HG03442 (cell line): ENCODE data around the gene SLC45A1.

Experiments used
- ATAC-seq: cut with Tn5 transposase; IDR thresholded peaks from one replicate; pipeline ENCODE4 v1.9.1; 2021; ENCODE audit warnings: mild to moderate bottlenecking, moderate library complexity; ENCODE audit not compliant: unreplicated experiment

The SLC45A1 gene

DNA sequence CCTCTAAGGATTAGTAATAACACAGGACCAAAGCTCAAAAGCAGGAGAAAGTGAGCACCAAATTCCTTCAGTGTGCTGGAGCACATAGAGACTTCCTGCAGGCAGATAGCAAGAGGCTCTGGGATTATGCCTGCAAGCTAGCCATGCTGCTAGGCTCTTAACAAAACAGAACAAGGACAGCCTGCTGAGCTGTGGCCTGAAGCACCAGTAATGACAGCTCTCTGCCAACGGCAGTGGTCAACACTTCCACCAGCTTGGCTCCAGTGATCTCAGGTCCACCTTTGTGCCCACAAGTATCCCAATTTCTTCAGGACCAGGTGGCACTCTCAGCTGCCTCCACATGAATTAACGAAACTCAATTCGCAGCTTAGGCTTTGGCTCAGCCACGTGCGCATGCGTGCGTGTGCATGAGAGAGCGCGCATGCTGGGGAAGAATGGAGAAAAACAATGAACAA, 64.2 kb downstream of the SLC45A1 start:
- ATAC-seq: no peak

DNA sequence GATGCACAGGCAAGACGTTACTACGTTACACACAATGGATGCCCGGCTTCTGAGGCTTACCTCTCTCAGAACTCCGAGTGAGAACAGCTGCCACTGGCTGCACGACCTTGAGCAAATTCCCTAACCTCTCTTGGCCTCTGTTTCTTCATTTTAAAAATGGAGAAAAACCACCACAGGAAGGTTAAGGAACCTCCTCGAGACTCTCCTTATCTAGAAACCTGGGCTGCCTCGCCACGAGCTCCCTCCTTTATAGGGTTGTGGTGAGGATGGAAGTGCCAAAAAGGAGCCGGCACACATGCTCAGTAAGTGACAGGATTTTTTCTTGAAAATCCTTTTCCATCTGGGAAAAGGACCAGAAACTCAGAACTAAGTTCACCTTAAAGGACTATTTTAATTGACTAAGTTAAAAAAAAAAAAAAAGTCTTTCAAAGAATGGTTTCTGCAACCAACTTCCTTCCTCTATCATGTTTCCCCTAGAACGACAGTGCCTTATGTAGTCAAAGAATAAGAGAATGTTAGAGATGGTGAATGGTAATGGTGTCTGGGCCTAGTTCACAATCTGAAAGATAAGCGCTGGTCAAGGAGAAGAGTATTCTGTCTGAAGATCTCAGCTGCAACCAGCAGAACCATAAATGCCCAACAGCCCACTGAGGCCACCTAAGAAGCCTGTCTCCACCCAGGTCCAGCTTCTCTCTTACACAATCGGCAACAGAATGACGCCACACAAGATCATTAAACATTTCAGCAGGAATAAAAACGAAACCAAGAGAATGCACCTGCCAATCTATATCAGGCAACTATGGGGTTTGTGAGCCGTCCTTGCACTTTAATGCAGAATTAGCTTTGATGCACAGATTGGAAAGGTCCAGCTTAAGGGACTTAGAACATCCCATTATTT, 64.9 kb downstream of the SLC45A1 start:
- no peak for ATAC-seq

DNA sequence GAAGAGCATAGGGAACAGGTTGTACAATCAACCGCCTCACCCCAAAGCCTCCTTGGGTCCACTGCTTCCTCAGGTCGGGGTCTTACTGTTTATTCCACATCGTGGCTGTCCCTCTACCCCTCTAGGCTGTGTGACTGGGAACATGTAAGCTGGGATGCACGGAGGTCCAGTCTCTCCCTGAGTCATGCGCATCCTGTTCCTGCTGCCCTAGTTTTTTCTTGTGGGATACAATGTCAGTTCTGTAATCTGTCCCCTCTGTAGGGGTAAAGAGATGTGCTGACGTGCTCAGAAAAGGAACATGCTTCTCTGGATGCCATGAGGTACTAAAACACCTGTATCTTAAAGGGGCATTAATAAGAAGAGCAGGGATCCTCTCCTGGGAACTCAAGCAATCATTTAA, 66.2 kb downstream of the SLC45A1 start:
- ATAC-seq: no peak

DNA sequence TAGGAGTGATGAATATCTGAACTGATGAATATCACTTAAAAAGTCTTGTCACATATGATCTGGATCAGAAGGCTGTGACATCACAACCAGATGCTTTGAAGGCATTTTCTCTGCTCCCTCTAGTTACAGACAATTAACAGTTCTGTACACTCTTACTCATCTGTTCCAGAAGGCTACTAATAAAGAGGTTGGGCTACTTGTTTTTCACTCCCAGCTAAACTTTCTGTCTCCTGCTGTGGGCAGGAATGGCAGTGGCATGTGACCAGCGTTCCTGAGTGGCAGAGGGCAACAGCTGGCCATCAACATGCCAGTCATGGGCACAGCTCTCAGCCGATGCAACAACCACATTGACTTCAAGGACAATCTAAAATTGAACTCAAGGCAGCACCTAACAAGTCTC, 66.7 kb downstream of the SLC45A1 start:
- ATAC-seq: no peak

DNA sequence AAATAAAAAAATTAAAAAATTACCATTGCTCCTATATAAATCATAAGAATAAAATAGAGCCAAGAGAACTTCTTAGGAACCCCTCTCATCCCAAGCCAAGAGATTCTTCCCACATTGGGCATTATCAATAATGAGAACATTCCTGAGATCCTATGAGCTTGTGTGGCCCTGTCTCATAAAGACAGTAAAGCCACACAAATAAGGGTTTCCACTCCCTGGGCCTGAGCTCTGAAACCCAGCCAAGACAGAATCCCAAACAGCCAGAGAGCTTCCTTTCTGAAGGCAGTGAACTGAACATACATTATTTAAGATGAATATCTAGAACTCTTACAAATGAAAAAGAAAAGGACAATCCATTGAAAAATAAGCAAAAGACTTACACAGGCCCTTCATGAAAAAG, 68.3 kb downstream of the SLC45A1 start:
- ATAC-seq: no peak

DNA sequence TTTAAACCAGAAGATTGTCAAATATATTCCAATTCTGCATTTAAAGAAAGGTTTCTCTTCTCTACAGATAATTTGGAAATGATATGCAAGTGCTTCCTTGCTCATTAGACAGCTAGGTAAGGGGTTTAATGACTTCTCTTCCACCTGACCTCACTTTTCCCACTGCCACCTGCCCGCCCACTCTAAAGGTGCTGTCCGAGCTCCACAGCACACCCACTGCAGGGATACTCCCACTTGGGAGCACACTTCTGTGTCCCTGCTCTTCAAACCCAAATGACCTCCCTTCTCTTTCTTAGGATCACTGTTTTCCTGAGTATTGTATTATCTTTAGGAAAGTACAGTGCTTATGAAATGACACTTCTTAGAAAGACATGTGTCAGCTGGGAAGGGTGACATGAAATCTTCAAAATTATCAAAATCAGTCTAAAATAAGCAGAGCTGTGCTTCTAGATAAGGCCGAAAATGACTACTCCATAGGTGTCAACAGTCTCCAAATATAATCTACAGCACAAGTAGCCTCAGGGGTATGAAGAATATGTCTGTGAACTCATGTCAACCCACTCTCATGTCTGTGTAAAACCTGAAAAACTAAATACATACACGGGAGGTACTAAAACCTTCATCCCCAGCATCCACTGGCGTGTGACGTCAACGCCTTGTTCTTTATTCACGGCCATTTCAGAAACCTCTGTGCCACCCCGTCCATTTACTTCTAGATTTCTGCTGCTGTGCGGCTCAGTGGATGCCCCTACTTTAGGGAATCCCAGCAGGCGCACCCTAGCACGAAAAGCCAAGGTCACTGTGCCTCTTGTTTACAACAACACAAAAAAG, 71.0 kb downstream of the SLC45A1 start:
- no peak for ATAC-seq

DNA sequence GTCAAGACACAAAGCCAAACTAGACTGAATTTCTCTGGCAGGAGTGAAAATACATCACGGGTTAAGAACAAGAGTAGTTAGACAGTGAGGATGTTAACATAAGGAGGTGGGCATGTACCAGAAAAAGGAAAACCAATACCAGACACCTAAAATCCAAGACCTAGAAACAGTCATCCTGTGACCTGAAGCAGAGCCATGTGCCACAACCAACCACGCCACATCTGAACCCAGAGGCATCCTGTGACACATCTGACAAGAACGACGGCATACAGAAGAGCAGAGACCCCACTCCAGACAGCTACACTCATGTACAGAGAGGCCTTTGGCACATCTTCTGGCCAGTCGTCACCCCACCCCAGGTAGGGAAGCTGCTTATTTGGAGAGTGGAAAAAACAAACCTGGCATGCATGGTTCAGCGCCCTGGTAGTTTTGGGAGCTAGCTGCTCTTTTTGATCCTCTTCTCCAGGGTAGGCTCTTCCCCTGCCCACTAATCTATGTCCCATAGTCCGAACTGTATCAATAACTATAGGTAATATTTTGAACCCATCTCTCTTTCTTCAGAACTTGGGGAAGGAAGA, 72.1 kb downstream of the SLC45A1 start:
- ATAC-seq: no peak

DNA sequence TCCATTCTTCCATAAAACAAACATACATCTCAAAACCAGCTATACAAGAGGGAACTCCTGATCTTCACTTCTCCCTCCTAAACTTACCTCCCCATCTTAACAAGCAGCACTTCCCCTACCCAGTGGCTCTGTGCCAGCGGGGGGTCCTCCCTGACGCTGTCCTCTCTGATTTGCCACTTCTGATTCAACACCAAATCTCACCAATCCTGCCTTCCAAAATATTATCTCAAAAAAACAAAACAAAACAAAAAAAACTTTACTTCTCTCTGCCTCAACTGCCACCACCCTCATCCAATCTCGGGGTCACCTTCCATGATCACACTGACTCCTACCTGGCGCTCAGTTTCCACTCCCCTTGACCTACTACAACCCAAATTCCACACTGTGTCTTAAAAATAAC, 72.8 kb downstream of the SLC45A1 start:
- no peak for ATAC-seq

DNA sequence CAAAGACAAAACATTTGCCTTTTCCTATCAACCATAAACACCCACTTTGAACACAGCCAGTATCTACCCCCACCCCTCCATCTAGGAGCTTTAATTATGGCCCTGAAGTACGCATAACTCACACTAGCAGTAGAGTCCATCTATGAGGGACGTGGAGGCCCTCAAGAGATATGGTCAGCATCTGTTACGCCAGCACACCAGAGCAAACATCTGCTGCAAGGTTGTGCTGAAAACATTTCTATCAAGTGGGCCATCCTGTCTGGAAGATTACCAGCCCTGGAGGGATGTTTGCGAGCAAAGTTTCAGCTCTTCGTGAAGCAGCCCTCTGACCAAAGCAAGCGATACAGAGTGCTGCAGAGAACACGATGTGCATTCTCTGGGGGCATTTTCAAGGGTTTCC, 74.6 kb downstream of the SLC45A1 start:
- ATAC-seq: no peak
